Activated T-helper 9 cell treated with anti-CD3 and anti-CD28 coated beads, Interleukin-2, amount 50 U/mL, for 16 hours (primary cell): ENCODE results near the gene CEP120.
A peak's percentile ranks its signal among the peaks of the same experiment; 100 is the strongest.
"Not testable (repeated sequence)": the region's sequence is repeated elsewhere in the genome, so short reads cannot be mapped to it uniquely, and the experiment has no call there.

Experiments
- DNase-seq: peaks from one replicate; pipeline ENCODE4 v3.0.0-alpha.2; 2020; ENCODE audit warnings: low read depth

The CEP120 gene

GRCh38 chr5:123387313-123387712 lies 35.9 kb downstream of the CEP120 start:
- DNase-seq: no peak

GRCh38 chr5:123382252-123382651 lies 41.0 kb downstream of the CEP120 start:
- no peak for DNase-seq

- DNase-seq: peak; percentile 8
Observed at GRCh38 chr5:123371575-123372179, 51.5 kb downstream of the CEP120 start.

- DNase-seq: no peak
Observed at GRCh38 chr5:123369371-123369968, 53.7 kb downstream of the CEP120 start.

GRCh38 chr5:123367739-123368138 lies 55.5 kb downstream of the CEP120 start:
- DNase-seq: no peak

GRCh38 chr5:123365156-123365555 lies 58.0 kb downstream of the CEP120 start:
- no peak for DNase-seq

GRCh38 chr5:123364441-123365155 lies 58.6 kb downstream of the CEP120 start:
- DNase-seq: no peak

GRCh38 chr5:123360910-123361309 lies 62.3 kb downstream of the CEP120 start:
- no peak for DNase-seq

GRCh38 chr5:123360201-123360571 lies 63.0 kb downstream of the CEP120 start:
- DNase-seq: no peak

GRCh38 chr5:123359454-123360200 lies 63.6 kb downstream of the CEP120 start:
- no peak for DNase-seq

GRCh38 chr5:123358751-123359150 lies 64.5 kb downstream of the CEP120 start:
- DNase-seq: no peak

GRCh38 chr5:123358304-123358703 lies 64.9 kb downstream of the CEP120 start:
- no peak for DNase-seq

- DNase-seq: no peak
Observed at GRCh38 chr5:123351820-123352219, 71.4 kb downstream of the CEP120 start.

- no peak for DNase-seq
Observed at GRCh38 chr5:123351240-123351639, 72.0 kb downstream of the CEP120 start.

- no peak for DNase-seq
Observed at GRCh38 chr5:123350742-123351141, 72.5 kb downstream of the CEP120 start.

GRCh38 chr5:123344816-123345426 lies 78.3 kb downstream of the CEP120 start:
- no peak for DNase-seq

GRCh38 chr5:123340928-123341327 lies 82.3 kb downstream of the CEP120 start:
- no peak for DNase-seq

- DNase-seq: not testable (repeated sequence)
Observed at GRCh38 chr5:123308377-123308776, 114.8 kb downstream of the CEP120 start.

- DNase-seq: no peak
Observed at GRCh38 chr5:123305751-123306150, 117.5 kb downstream of the CEP120 start.

- no peak for DNase-seq
Observed at GRCh38 chr5:123304777-123305316, 118.4 kb downstream of the CEP120 start.

GRCh38 chr5:123303802-123304201 lies 119.4 kb downstream of the CEP120 start:
- DNase-seq: no peak

GRCh38 chr5:123300266-123300665 lies 122.9 kb downstream of the CEP120 start:
- no peak for DNase-seq
